ENCODE measurements around the gene SOWAHC.

- TF ChIP-seq RFX5 (IDR thresholded peaks at IDR 0.05; ENCODE audit: low read depth, low read length): no peak
- no peak for TF ChIP-seq ZNF280D (CRISPR knock-in tag; IDR thresholded peaks at IDR 0.05)
- TF ChIP-seq TCF12 (IDR thresholded peaks at IDR 0.05): no peak
- TF ChIP-seq TCF12 (CRISPR knock-in tag; IDR thresholded peaks at IDR 0.05): no peak
- no peak for TF ChIP-seq UBTF (CRISPR knock-in tag; IDR thresholded peaks at IDR 0.05)
Measured at GRCh38 chr2:109631741-109632140, 17.6 kb downstream of the SOWAHC start.
